ENCODE results near the gene MPPED2.

DNA sequence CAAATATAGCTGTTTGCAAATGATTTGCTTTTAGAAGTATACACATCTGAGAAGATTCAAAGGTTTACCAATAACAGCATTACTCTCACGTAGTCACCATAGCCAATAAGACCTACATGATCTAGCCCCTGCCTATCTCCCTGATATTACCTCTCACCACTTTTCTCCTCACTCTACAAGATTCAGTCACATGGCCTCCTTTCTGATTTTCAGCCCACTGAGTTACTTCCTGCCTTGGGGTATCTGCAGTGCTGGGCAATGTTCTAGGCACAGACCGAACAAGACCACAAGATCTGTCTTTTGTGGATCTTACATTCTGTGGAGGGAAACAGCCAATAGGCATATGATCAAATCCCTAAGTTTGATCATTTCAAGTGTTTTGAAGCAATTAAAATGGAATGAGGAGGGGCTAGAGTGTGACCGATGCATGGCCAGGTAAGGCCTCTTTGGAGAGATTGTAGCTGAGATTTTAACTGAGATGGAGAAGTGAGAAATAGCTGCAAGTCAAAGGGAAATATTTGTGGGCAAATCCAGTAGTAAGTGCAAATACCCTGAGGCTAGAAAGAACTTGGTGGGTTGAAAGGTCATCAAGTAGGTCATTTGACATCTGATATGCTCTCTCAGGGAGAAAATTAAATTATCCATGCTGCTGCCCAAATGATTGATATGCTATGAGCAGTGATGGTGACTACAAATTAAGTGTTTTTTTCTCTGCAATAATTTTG is 220.2 kb downstream of the MPPED2 start:
- TF ChIP-seq EZH2 (IDR thresholded peaks at IDR 0.05; ENCODE audit: borderline replicate concordance, low read depth, low read length, severe bottlenecking), result no peak
- TF ChIP-seq, protein P1, sequence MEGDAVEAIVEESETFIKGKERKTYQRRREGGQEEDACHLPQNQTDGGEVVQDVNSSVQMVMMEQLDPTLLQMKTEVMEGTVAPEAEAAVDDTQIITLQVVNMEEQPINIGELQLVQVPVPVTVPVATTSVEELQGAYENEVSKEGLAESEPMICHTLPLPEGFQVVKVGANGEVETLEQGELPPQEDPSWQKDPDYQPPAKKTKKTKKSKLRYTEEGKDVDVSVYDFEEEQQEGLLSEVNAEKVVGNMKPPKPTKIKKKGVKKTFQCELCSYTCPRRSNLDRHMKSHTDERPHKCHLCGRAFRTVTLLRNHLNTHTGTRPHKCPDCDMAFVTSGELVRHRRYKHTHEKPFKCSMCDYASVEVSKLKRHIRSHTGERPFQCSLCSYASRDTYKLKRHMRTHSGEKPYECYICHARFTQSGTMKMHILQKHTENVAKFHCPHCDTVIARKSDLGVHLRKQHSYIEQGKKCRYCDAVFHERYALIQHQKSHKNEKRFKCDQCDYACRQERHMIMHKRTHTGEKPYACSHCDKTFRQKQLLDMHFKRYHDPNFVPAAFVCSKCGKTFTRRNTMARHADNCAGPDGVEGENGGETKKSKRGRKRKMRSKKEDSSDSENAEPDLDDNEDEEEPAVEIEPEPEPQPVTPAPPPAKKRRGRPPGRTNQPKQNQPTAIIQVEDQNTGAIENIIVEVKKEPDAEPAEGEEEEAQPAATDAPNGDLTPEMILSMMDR (IDR thresholded peaks at IDR 0.05; ENCODE audit: borderline replicate concordance, extremely low read depth, low read length, poor library complexity, severe bottlenecking), result no peak

All from DND-41 (cell line).